NT2/D1 (cell line): Measurements from ENCODE around the gene TPPP2.

Source experiments
- DNase-seq: peaks from one replicate; pipeline ENCODE4 v3.0.0-alpha.2; 2011; ENCODE audit warnings: low read depth, low spot score
- H3K27me3 ChIP-seq: 2 replicates; pipeline ENCODE4 v1.6.0; 2011; ENCODE audit warnings: mild to moderate bottlenecking; ENCODE audit not compliant: insufficient read length, insufficient read depth
- H3K36me3 ChIP-seq: 2 replicates; pipeline ENCODE4 v1.6.1; 2011; ENCODE audit warnings: mild to moderate bottlenecking, low read length, mixed read lengths; ENCODE audit not compliant: insufficient read depth, insufficient read length
- H3K4me1 ChIP-seq: 2 replicates; pipeline ENCODE4 v1.5.1; 2011; ENCODE audit not compliant: insufficient read depth, insufficient read length
- H3K4me3 ChIP-seq: 2 replicates; pipeline ENCODE4 v1.5.1; 2011; ENCODE audit warnings: low read depth; ENCODE audit not compliant: insufficient read length
- H3K9ac ChIP-seq: 2 replicates; pipeline ENCODE4 v1.6.0; 2011; ENCODE audit warnings: low read depth; ENCODE audit not compliant: insufficient read length
- H3K9me3 ChIP-seq: 2 replicates; pipeline ENCODE4 v1.5.1; 2011; ENCODE audit warnings: mild to moderate bottlenecking, low read length; ENCODE audit not compliant: insufficient read depth
- SUZ12 ChIP-seq: IDR thresholded peaks from 2 replicates; pipeline ENCODE4 v1.6.1; 2011; ENCODE audit not compliant: insufficient read length, insufficient read depth; ENCODE audit errors: extremely low read depth
- YY1 ChIP-seq: IDR thresholded peaks from 2 replicates; pipeline ENCODE4 v1.6.1; 2011; ENCODE audit not compliant: insufficient read length, insufficient read depth
- ZNF274 ChIP-seq: IDR thresholded peaks from 2 replicates; pipeline ENCODE4 v1.6.1; 2011; ENCODE audit warnings: mild to moderate bottlenecking, low read depth, low read length

The TPPP2 gene

GRCh38 chr14:21024585-21025370, 5.2 kb upstream of the TPPP2 start, which contains the start of gene NDRG2:
Gene NDRG2, minus strand, starts transcription at chr14:21025061. Its CDS starts 1,746 bp downstream, at chr14:21023315.
- peak; percentile 57 for DNase-seq
- H3K27me3 ChIP-seq: peaks cover 11% of the 10 kb centered on the region
- TF ChIP-seq YY1 (no peak), SUZ12 (no peak), ZNF274 (no peak)
- peak within 1 kb of the TSS; percentile 80 for H3K4me3 ChIP-seq
- H3K9ac ChIP-seq: peak within 1 kb of the TSS; percentile 87
- no peaks in the 10 kb centered on the region for H3K9me3 ChIP-seq
- peaks cover 17% of the 10 kb centered on the region for H3K36me3 ChIP-seq
- H3K4me1 ChIP-seq: peaks cover 6% of the 10 kb centered on the region

DNA sequence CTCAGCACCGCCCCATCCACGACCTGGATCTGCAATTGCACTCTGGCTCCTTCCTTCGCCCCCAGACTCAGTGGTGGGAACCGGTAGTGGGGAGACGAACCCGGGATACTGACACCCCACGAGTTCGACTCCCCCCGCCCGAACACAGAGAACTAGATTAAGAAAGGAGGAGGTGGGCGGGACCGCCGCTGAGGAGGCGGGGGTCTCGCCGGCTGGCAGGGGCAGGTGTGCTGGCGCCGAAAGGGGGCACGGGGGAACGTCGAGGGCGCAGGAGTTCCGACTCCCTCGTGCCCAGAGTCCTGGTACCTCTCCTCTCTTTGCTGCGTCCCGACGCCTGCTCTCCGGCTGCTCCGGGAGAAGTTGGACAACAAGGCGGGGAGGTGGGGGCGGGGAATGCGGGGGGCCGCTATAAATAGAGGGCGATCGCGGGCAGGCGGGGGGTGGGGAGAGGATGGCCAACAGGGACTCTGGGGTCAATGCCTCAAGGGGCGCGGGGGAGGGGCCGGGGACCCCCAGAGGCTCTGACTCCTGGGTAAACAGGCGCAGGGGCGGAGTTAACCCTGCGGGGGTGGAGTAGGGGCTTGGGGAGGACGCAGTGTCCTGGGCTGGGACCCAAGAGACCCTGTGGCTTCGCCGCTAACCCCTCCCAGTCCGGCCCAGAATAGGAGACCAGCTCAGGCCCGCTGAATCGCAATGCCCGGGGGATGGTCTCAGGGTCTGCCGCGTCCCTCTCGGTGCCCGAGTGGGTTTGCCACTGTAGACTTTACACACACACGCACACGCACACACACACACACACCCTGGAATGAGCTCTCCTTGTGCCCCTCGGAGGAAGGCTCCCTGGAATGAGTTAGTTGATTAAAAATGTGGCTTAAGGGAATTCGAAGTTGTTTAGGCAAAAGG, 4.4 kb upstream of the TPPP2 start:
- peaks cover 6% of the 10 kb centered on the region for H3K4me1 ChIP-seq
- H3K4me3 ChIP-seq: peak overlapping the region; percentile 51
- peaks cover 11% of the 10 kb centered on the region for H3K27me3 ChIP-seq
- peaks cover 12% of the 10 kb centered on the region for H3K36me3 ChIP-seq
- peak overlapping the region; percentile 72 for H3K9ac ChIP-seq
- DNase-seq: no peak
- no peak for TF ChIP-seq YY1
- no peak for TF ChIP-seq ZNF274
- TF ChIP-seq SUZ12: no peak
- H3K9me3 ChIP-seq: no peaks in the 10 kb centered on the region

DNA sequence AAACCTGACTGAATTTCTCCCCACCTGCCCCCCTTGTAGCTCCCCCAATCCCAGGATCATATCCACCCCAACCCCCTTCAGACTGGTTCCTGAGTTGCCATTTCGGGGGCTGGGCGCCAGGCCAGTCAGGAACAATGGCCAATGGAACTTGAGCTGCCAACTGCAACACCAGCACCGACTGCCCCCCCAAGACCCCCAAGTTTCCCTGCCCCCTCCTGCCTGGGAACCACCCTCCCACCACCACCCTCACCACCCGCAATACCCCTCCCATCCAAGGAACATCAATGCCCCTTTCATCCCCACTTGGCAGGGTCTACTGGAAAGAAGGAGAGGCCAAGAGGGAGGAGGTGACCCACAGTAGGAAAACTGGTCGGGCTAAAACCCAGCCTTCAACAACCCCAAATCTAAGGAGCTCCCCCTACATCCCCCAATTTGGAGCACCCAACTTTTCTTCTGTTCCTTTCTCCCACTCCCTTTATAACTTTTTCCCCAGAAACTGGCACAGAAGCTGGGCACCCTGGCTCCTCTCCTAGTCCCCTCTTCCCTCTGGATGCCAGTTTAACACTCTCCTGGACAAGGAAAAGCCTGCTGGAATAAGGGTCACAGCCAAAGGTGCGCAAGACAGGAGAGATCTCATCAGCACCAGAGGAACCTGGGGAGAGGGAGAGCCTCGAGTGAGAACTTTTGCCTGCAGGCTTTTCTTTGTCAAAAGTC, 3.6 kb upstream of the TPPP2 start:
- no peak for DNase-seq
- TF ChIP-seq ZNF274 (no peak), SUZ12 (no peak), YY1 (no peak)
- peaks cover 11% of the 10 kb centered on the region for H3K27me3 ChIP-seq
- H3K9ac ChIP-seq: peak overlapping the region; percentile 72
- H3K4me3 ChIP-seq: peak overlapping the region; percentile 40
- H3K36me3 ChIP-seq: peaks cover 4% of the 10 kb centered on the region
- peaks cover 6% of the 10 kb centered on the region for H3K4me1 ChIP-seq
- no peaks in the 10 kb centered on the region for H3K9me3 ChIP-seq

GRCh38 chr14:21026988-21027315, 3.1 kb upstream of the TPPP2 start:
- TF ChIP-seq YY1 (no peak), SUZ12 (no peak), ZNF274 (no peak)
- H3K9ac ChIP-seq: no peak overlapping the region
- H3K9me3 ChIP-seq: no peaks in the 10 kb centered on the region
- no peak for DNase-seq
- no peak overlapping the region for H3K4me3 ChIP-seq
- H3K36me3 ChIP-seq: no peaks in the 10 kb centered on the region
- peaks cover 11% of the 10 kb centered on the region for H3K27me3 ChIP-seq
- peaks cover 6% of the 10 kb centered on the region for H3K4me1 ChIP-seq

GRCh38 chr14:21030531-21030930, 514 bp downstream of the TPPP2 start:
- H3K36me3 ChIP-seq: no peaks in the 10 kb centered on the region
- no peak overlapping the region for H3K4me3 ChIP-seq
- TF ChIP-seq SUZ12 (no peak), YY1 (no peak), ZNF274 (no peak)
- no peaks in the 10 kb centered on the region for H3K27me3 ChIP-seq
- no peak for DNase-seq
- no peaks in the 10 kb centered on the region for H3K9me3 ChIP-seq
- H3K9ac ChIP-seq: no peak overlapping the region
- H3K4me1 ChIP-seq: peaks cover 3% of the 10 kb centered on the region

DNA sequence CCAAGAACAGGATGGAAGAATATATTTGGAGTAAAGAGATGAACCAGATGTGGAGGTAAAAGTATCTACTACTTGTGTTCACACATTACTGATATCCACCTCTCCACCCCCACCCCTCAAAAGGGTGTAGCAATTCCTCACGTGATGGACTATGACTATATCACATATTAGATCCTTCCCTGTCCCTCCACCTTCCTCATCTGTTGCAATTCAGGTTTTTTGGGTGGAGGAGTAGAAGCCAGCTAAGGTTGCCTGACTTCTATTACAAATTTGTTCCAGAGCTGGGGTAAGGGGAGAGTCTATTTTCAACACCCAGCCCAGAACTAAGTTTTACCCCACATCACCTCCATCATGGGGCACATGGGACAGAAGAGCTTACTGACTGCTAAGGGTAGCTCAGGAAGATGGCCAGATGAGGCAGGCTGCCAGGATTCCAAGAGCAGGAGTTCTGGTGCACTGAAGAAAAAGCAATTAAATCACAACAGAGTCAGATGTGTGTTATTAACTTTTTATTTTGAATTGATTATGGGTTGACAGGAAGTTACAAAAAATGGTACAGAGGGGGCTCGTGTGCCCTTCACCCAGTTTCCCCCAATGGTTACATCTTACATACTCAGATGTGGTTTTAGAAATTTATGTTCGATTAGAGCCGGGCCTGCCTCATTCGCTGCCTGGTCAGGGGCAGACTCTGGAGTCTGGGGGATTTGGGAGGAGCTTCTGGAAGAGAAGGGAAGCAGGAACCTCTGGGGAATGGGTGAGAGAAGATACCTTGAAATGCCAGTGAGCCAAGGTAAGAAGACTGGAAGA, 2.5 kb downstream of the TPPP2 start:
- no peaks in the 10 kb centered on the region for H3K27me3 ChIP-seq
- no peak for TF ChIP-seq SUZ12
- no peaks in the 10 kb centered on the region for H3K9me3 ChIP-seq

More for the DNA sequence above, 2.5 kb downstream of the TPPP2 start:
- no peak for DNase-seq
- Histone ChIP-seq H3K4me3 (no peak overlapping the region), H3K36me3 (no peaks in the 10 kb centered on the region), H3K9ac (no peak overlapping the region), H3K4me1 (peaks cover 2% of the 10 kb centered on the region)
